BE2C (cell line): ENCODE measurements around the gene CBARP.

Experiments
- DNase-seq: peaks from one replicate; pipeline ENCODE4 v3.0.0-alpha.2; 2020
- H3K27me3 ChIP-seq: fragments of 250-450 bp; sonication (Bioruptor Pico); 2 replicates; pipeline ENCODE4 v1.5.1; 2020; ENCODE audit warnings: mild to moderate bottlenecking
- H3K36me3 ChIP-seq: fragments of 250-450 bp; sonication (Bioruptor Pico); 2 replicates; pipeline ENCODE4 v1.5.1; 2020; ENCODE audit warnings: mild to moderate bottlenecking
- H3K4me1 ChIP-seq: fragments of 250-450 bp; sonication (Bioruptor Pico); 2 replicates; pipeline ENCODE4 v1.5.1; 2020
- H3K4me3 ChIP-seq: 2 replicates; pipeline ENCODE4 v1.5.1; 2011; ENCODE audit warnings: low read depth, low read length
- H3K9me3 ChIP-seq: fragments of 250-450 bp; sonication (Bioruptor Pico); 2 replicates; pipeline ENCODE4 v1.5.1; 2020
- TF ChIP-seq, protein P1 (sequence below): IDR thresholded peaks from 2 replicates; pipeline ENCODE4 v1.5.1; 2012; ENCODE audit warnings: mild to moderate bottlenecking, low read depth, low read length

CBARP gene

DNA sequence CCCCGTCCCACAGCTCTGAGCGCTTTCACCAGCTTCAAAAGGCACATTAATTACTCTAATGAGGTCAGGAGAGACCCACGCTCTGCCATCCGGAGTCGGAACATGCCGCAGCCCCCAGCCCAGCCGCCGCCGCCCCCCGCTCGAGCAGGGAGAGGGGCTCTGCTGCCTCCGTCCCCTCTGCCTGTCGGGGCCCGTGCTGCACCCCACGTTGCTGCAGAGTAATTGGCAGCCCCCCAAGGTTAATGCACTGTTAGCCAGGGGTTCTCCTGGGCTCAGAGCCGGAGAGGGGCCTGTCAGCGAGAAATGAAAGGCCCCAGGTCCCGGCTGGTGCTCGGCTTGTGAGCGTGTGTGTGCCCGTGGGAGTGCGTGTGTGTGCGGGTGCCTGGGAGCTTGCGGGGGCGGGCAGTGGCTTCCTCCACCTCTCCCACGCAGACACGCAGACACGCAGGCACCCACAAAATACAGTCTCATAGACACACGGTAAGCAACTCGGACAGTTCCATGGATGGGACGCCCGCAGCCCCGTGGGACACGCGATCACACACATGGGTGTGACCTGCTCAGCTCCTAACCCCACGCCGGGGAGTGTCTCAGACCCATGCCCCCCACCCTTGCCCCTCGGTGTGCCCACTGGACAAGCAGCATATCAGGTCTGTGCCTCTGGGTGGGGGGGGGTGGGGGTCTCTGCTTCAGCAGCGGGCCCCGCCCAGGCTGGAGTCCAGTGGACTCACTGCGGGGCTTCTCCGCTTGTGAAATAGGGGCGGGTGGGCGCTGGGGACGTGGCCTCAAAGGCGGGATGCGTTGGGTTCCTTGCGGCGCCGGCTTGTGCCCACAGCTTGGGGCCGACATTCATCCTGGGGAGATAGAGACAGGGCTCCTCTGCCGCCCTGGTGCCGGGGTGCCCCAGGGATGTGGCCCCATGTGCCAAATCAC is 43.1 kb upstream of the CBARP start:
- no peak overlapping the region for H3K4me3 ChIP-seq
- peaks cover 10% of the 10 kb centered on the region for H3K27me3 ChIP-seq
- H3K36me3 ChIP-seq = peaks cover 12% of the 10 kb centered on the region
- H3K9me3 ChIP-seq = no peaks in the 10 kb centered on the region
- no peaks in the 10 kb centered on the region for H3K4me1 ChIP-seq
- TF ChIP-seq, protein P1, sequence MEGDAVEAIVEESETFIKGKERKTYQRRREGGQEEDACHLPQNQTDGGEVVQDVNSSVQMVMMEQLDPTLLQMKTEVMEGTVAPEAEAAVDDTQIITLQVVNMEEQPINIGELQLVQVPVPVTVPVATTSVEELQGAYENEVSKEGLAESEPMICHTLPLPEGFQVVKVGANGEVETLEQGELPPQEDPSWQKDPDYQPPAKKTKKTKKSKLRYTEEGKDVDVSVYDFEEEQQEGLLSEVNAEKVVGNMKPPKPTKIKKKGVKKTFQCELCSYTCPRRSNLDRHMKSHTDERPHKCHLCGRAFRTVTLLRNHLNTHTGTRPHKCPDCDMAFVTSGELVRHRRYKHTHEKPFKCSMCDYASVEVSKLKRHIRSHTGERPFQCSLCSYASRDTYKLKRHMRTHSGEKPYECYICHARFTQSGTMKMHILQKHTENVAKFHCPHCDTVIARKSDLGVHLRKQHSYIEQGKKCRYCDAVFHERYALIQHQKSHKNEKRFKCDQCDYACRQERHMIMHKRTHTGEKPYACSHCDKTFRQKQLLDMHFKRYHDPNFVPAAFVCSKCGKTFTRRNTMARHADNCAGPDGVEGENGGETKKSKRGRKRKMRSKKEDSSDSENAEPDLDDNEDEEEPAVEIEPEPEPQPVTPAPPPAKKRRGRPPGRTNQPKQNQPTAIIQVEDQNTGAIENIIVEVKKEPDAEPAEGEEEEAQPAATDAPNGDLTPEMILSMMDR = no peak
- DNase-seq = no peak

DNA sequence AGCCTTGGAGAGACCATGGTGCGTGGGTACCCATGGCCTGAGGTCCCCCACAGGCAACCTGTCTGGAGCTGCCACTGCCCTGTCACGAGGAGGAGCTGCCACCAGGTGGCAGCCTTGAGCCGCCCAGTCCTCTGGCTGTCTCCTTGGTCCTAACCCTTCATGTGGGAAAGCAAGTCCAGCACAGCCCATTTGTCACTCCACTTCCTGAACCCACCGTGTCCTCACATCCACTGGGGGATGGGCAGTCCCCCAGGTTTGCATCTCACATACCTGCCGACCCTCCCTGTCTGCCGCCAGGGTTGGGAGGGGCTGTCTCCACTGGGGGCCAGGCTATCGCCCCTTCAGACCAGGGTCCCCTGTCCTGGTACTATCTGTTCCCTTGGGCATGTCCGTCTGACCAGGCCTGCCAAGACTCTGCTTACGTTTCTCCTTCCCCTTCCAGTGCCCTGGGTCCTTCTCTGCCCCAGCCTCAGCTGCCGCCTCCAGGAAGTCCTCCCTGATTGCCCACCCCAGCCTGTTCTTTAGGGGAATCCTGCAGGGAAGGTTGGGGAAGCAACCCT is 42.1 kb upstream of the CBARP start:
- TF ChIP-seq, protein P1 = peak; percentile 95
- Histone ChIP-seq H3K27me3 (peaks cover 2% of the 10 kb centered on the region), H3K9me3 (no peaks in the 10 kb centered on the region), H3K4me1 (no peaks in the 10 kb centered on the region), H3K36me3 (peaks cover 15% of the 10 kb centered on the region), H3K4me3 (no peak overlapping the region)
- DNase-seq = peak; percentile 88

DNA sequence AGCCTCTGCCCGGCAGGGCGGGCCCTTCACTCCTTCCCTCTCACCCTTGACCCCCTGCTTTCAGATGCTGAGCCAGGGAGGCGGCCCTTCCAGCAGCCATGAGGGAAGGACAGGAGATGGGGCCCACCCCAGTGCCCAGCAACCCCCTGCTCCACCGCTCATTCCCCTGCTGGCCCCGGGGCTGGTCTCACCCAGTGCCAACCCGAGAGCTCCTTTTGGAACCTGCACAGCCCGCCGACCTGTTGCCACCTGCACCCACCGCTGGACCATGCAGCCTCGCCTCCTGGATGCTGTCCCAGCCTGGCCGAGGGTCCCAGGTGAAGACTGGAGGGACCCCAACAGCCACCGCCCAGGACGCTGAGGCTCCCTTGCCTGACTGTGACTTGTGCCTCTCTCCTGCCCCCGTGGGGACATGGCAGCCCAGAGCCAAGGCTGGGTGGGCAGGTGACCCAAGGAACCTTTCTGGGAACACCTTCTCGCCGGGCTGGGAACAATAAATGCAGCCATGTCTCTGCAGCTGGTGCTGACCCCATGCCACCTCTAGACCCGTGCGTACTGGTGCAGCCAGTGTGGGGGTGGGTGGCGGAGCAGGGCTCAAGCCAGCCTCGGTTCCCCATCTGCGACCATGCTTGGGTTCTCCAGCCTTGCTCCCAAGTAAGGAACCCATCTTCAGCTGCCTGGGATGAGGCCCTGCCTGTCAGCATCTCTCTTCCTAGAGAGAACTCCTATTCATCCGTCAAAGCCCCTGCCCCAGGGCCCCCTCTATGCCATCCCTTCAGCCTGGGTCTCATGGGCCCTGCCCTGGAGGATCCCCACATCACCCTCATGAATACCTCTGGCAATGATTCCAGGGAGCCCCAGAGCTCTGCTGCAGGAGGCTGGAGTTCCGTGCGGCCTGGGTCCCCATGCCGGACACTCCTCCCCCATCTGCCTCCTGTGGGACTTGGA is 41.2 kb upstream of the CBARP start:
- Histone ChIP-seq H3K36me3 (peaks cover 24% of the 10 kb centered on the region), H3K4me1 (peaks cover 6% of the 10 kb centered on the region), H3K4me3 (no peak overlapping the region)

DNA sequence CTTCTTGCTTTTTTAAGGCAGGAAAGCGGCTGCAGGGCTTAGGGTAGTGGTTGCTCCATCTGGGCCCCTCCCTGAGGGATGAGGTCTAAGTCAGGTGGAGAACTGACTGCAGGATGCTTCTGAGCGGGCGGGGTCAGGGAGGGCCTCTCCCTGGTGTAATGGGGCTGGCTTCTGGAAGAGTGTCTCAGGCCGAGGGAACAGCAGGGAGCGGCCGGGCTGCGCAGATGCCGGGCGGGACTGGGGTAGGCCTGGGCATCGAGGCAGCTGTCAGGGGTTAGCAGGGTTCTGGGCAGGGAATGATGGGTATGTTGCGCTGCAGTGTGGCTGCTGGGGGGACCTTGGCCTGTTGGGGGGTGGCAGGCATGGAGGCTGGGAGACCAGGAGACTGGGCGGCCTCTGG is 40.3 kb upstream of the CBARP start:
- Histone ChIP-seq H3K4me1 (peaks cover 9% of the 10 kb centered on the region), H3K4me3 (no peak overlapping the region), H3K36me3 (peaks cover 33% of the 10 kb centered on the region), H3K27me3 (no peaks in the 10 kb centered on the region), H3K9me3 (no peaks in the 10 kb centered on the region)
- DNase-seq = no peak
- TF ChIP-seq, protein P1 = no peak

More for the DNA sequence above, 41.2 kb upstream of the CBARP start:
- Histone ChIP-seq H3K9me3 (no peaks in the 10 kb centered on the region), H3K27me3 (no peaks in the 10 kb centered on the region)
- DNase-seq = no peak
- TF ChIP-seq, protein P1 = no peak

DNA sequence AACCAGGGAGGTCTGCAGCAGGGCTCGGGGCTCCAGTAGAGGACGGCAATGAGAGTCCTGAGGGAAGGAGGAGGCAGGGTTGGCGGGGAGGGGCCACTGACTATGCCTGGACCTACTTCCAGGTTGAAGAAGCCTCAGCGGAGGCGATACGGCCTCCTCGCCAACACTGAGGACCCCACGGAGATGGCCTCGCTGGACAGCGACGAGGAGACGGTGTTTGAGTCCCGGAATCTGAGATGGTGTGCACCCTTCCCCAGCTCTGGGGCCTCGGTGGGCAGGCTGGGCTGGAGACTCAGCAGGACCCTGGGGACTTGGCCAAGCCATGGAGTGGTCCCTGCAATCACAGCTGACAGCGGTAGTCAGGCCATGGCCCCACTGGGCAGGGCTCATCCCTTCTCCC is 39.3 kb upstream of the CBARP start:
- H3K4me3 ChIP-seq = no peak overlapping the region
- H3K36me3 ChIP-seq = peaks cover 40% of the 10 kb centered on the region
- no peaks in the 10 kb centered on the region for H3K9me3 ChIP-seq
- H3K4me1 ChIP-seq = peaks cover 9% of the 10 kb centered on the region
- TF ChIP-seq, protein P1 = no peak
- no peak for DNase-seq
- no peaks in the 10 kb centered on the region for H3K27me3 ChIP-seq
